Chondrocyte (in vitro differentiated cells): ENCODE results near the gene ELANE. TPM values are rescaled to one million over a fixed set of nuclear protein-coding genes. Genes with fewer than 3 reads are reported as not detected.

Source experiments
- DNase-seq: peaks from one replicate; pipeline ENCODE4 v3.0.0; 2021; ENCODE audit warnings: mixed read lengths, low spot score
- H3K27ac Mint-ChIP-seq: one replicate; pipeline ENCODE4 v1.8.0; 2021; ENCODE audit warnings: mild to moderate bottlenecking, moderate library complexity, mixed read lengths; ENCODE audit not compliant: unreplicated experiment
- H3K27me3 Mint-ChIP-seq: 2 replicates; pipeline ENCODE4 v1.8.0; 2021; ENCODE audit warnings: low read depth, mixed read lengths
- H3K36me3 Mint-ChIP-seq: 2 replicates; pipeline ENCODE4 v1.8.0; 2021; ENCODE audit warnings: low read depth, mixed read lengths
- H3K4me1 Mint-ChIP-seq: 2 replicates; pipeline ENCODE4 v1.8.0; 2021; ENCODE audit warnings: low read depth, mild to moderate bottlenecking, mixed read lengths
- H3K4me3 Mint-ChIP-seq: one replicate; pipeline ENCODE4 v1.8.0; 2021; ENCODE audit warnings: mild to moderate bottlenecking, moderate library complexity, mixed read lengths; ENCODE audit not compliant: unreplicated experiment
- H3K9me3 Mint-ChIP-seq: 2 replicates; pipeline ENCODE4 v1.8.0; 2021; ENCODE audit warnings: low read depth, mixed read lengths
- total RNA-seq: library from RNA; stranded (reverse); gene quantifications from 3 replicates; pipeline ENCODE4 v1.2.1, GENCODE V29; 2021
- TF ChIP-seq, protein P1 (sequence below): fragments of 200-600 bp; sonication (generic); IDR thresholded peaks from 2 replicates; pipeline ENCODE4 v1.5.0; 2021; ENCODE audit warnings: antibody characterized with exemption, mild to moderate bottlenecking, moderate library complexity

Gene ELANE
- total RNA-seq, 1 donor from 2014 or later = not detected

DNA sequence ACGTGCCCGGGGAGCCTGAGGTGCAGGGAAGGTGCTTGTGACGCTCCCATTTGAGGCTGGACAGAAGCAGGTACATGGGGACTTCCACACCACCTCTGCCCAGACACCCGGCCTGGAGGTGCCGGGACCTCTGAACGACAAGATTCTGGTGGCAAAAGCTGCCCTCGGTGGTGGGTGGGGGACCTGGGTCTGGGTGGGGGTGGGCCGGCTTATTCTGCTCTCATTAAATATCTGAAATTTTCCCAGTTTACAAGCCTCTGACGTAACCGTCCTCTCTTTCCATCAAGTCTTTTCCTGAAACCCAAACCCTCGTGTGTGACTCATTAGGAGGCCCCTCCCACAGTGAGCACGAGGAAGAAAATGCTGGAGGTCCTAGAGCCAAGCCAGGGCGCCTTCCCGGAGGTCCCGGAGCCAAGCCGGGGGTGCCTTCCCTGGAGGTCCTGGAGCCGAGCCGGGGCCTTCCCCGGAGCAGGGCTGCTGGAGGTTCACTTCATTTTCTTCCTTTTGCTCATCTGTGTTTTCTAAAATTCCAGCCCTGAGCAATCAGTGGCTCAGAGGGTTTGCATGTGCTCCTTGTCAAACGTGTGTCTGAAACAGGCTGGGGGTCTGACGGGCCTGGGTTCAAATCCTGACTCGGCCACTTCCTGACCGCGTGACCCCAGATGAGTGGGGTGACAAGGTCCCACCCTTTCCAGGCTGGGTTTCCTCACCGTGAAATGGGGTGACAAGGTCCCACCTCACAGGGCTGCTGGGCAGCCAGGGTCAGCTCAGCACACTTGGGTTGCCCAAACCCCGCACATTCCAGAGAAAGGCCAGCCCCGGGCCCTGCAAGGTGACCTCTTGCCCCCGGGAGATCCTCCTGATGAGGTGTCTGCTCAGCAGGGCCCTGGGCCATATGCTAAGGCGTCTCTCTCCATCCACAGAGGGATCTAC is 17.4 kb downstream of the ELANE start:
- peak overlapping the region; percentile 86 for H3K27ac Mint-ChIP-seq
- H3K36me3 Mint-ChIP-seq = peaks cover 8% of the 10 kb centered on the region
- no peak overlapping the region for H3K4me3 Mint-ChIP-seq
- TF ChIP-seq, protein P1, sequence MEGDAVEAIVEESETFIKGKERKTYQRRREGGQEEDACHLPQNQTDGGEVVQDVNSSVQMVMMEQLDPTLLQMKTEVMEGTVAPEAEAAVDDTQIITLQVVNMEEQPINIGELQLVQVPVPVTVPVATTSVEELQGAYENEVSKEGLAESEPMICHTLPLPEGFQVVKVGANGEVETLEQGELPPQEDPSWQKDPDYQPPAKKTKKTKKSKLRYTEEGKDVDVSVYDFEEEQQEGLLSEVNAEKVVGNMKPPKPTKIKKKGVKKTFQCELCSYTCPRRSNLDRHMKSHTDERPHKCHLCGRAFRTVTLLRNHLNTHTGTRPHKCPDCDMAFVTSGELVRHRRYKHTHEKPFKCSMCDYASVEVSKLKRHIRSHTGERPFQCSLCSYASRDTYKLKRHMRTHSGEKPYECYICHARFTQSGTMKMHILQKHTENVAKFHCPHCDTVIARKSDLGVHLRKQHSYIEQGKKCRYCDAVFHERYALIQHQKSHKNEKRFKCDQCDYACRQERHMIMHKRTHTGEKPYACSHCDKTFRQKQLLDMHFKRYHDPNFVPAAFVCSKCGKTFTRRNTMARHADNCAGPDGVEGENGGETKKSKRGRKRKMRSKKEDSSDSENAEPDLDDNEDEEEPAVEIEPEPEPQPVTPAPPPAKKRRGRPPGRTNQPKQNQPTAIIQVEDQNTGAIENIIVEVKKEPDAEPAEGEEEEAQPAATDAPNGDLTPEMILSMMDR = no peak
- H3K4me1 Mint-ChIP-seq = peaks cover 45% of the 10 kb centered on the region
- no peaks in the 10 kb centered on the region for H3K27me3 Mint-ChIP-seq
- no peak for DNase-seq
- H3K9me3 Mint-ChIP-seq = no peaks in the 10 kb centered on the region

GRCh38 chr19:870314-870713 is 18.2 kb downstream of the ELANE start:
- H3K9me3 Mint-ChIP-seq = no peaks in the 10 kb centered on the region
- no peak overlapping the region for H3K4me3 Mint-ChIP-seq
- no peaks in the 10 kb centered on the region for H3K27me3 Mint-ChIP-seq
- no peak for DNase-seq
- H3K4me1 Mint-ChIP-seq = peaks cover 45% of the 10 kb centered on the region
- H3K27ac Mint-ChIP-seq = peak overlapping the region; percentile 86
- H3K36me3 Mint-ChIP-seq = peaks cover 8% of the 10 kb centered on the region
- TF ChIP-seq, protein P1 = no peak

DNA sequence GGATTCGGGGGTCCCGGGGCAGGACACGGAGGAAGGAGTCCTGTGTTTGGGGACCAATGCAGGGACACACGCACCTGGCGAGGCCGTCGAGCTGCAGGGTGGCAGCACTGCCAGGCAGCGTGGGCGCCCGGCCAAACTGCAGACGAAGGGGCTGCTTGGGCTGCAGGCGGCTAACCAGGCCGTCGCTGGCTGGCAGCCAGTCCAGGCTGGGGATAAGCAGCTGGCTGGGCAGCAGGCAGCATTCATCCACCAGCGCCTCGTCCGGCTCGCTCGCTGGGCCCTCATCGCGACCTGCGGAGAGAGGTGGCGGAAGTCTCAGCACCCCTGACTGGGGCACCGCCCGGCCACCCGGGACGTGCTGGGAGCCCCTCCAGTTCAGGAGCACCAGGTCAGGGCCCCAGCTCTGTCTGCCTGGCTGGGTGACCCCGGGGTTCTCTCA is 18.9 kb downstream of the ELANE start:
- Mint-ChIP-seq H3K27ac (peak overlapping the region; percentile 88), H3K36me3 (peaks cover 8% of the 10 kb centered on the region), H3K4me3 (no peak overlapping the region), H3K27me3 (no peaks in the 10 kb centered on the region), H3K9me3 (no peaks in the 10 kb centered on the region), H3K4me1 (peaks cover 45% of the 10 kb centered on the region)
- TF ChIP-seq, protein P1 = no peak
- peak; percentile 93 for DNase-seq

GRCh38 chr19:871446-872265 is 19.6 kb downstream of the ELANE start:
- H3K4me3 Mint-ChIP-seq = peak overlapping the region; percentile 25
- H3K4me1 Mint-ChIP-seq = peaks cover 45% of the 10 kb centered on the region
- peak; percentile 91 for DNase-seq
- H3K36me3 Mint-ChIP-seq = peaks cover 11% of the 10 kb centered on the region
- peak overlapping the region; percentile 88 for H3K27ac Mint-ChIP-seq
- H3K9me3 Mint-ChIP-seq = no peaks in the 10 kb centered on the region
- TF ChIP-seq, protein P1 = no peak
- H3K27me3 Mint-ChIP-seq = no peaks in the 10 kb centered on the region

- Mint-ChIP-seq H3K9me3 (no peaks in the 10 kb centered on the region), H3K27me3 (no peaks in the 10 kb centered on the region), H3K27ac (peak overlapping the region; percentile 36), H3K36me3 (peaks cover 10% of the 10 kb centered on the region), H3K4me1 (peaks cover 40% of the 10 kb centered on the region), H3K4me3 (no peak overlapping the region)
- TF ChIP-seq, protein P1 = no peak
- DNase-seq = no peak
These were observed 20.3 kb downstream of the ELANE start for GRCh38 chr19:872266-872951.
